K562 (cell line): ENCODE measurements around the gene ANO9. TPM values are rescaled to one million over a fixed set of nuclear protein-coding genes. Genes with fewer than 3 reads are reported as not detected.

Experiments
- ATAC-seq: fragments of 200-7000 bp; cut with Tn5 transposase; 3 replicates; pipeline ENCODE4 v1.9.1; 2020; ENCODE audit warnings: moderate library complexity
- BruUV-seq: library from RNA; stranded (reverse); fragments of 400-500 nt; replicated peaks from 2 replicates; lab custom pipeline; 2021; lab: Mats Ljungman, UMichigan
- CTCF ChIA-PET: fragments of 300-600 bp; formaldehyde crosslinking; extraction: SDS; loops from one replicate; lab custom pipeline; 2021; ENCODE audit warnings: low intra/inter-chr PET ratio; lab: Yijun Ruan, JAX
- POLR2A ChIA-PET: fragments of 300-600, 350-650 bp; sonication (Branson Sonifier 250); formaldehyde crosslinking; extraction: SDS; loops from one replicate; lab custom pipeline; 2021; ENCODE audit warnings: antibody characterized with exemption, inconsistent platforms; lab: Yijun Ruan, JAX
- DNase-seq, 4 experiments: peaks; one replicate each; pipeline versions ENCODE4 v3.0.0 to v3.0.0-alpha.2; 2011 to 2018; ENCODE audit warnings: low spot score in 3 of 4, mixed read lengths in 3 of 4; ENCODE audit errors: extremely low read depth in 1 of 4
- FAIRE-seq: peaks from 2 replicates; lab custom pipeline; 2011; peaks lifted over from hg19 to GRCh38; lab: Jason Lieb, UNC
- H2AFZ ChIP-seq: 2 replicates; pipeline ENCODE4 v1.6.0; 2011; ENCODE audit warnings: low read depth, low read length, control low read depth, inconsistent platforms
- H3K27ac ChIP-seq: fragments of 200-600 bp; 3 replicates; pipeline ENCODE4 v1.8.0; 2011; ENCODE audit warnings: low read depth, mild to moderate bottlenecking, control low read depth, inconsistent platforms, low read length, moderate library complexity, mixed read lengths; ENCODE audit errors: extremely low read depth
- H3K27me3 ChIP-seq, 2 experiments: fragments of 300-600 bp in 1 of 2; 2 replicates in 1 of 2; 3 replicates in 1 of 2; pipeline versions ENCODE4 v1.6.0 to v1.8.0; 2011; ENCODE audit warnings: inconsistent platforms in 2 of 2, low read length in 2 of 2, mild to moderate bottlenecking in 1 of 2, mixed read lengths in 1 of 2, moderate library complexity in 1 of 2; ENCODE audit not compliant: control insufficient read depth in 2 of 2, insufficient read depth in 2 of 2
- H3K36me3 ChIP-seq: fragments of 300-600 bp; 3 replicates; pipeline ENCODE4 v1.8.0; 2011; ENCODE audit warnings: mild to moderate bottlenecking, low read length, inconsistent platforms; ENCODE audit not compliant: control insufficient read depth, insufficient read depth
- H3K4me1 ChIP-seq, 2 experiments: fragments of 200-600 bp in 1 of 2; replicated peaks in 1 of 2; 2 replicates in 1 of 2; 3 replicates in 1 of 2; pipeline versions ENCODE4 v1.5.1 to v1.8.0; 2011; ENCODE audit warnings: inconsistent platforms in 2 of 2, low read length in 2 of 2, mild to moderate bottlenecking in 1 of 2, mixed read lengths in 1 of 2, moderate library complexity in 1 of 2; ENCODE audit not compliant: control insufficient read depth in 2 of 2, insufficient read depth in 2 of 2
- H3K4me2 ChIP-seq: 2 replicates; pipeline ENCODE4 v1.6.1; 2011; ENCODE audit warnings: low read length, control low read depth, inconsistent platforms, mixed read lengths; ENCODE audit not compliant: insufficient read depth
- H3K4me3 ChIP-seq: fragments of 200-600 bp; sonication (generic), shearing (Covaris generic); 2 replicates; pipeline ENCODE4 v1.5.1; 2016; ENCODE audit warnings: control low read depth, inconsistent platforms
- H3K79me2 ChIP-seq: fragments of 200-600 bp; 3 replicates; pipeline ENCODE4 v1.8.0; 2011; ENCODE audit warnings: low read length, inconsistent platforms; ENCODE audit not compliant: control insufficient read depth, insufficient read depth
- H3K9ac ChIP-seq, 2 experiments: 2 replicates each; pipeline versions ENCODE4 v1.6.0 to v1.6.1; 2011; ENCODE audit warnings: low read depth in 2 of 2, low read length in 2 of 2, control low read depth in 1 of 2, inconsistent platforms in 1 of 2, mild to moderate bottlenecking in 1 of 2, mixed read lengths in 1 of 2; ENCODE audit not compliant: insufficient read depth in 1 of 2
- H3K9me1 ChIP-seq: one replicate; pipeline ENCODE4 v1.6.0; 2011; ENCODE audit warnings: inconsistent platforms, mild to moderate bottlenecking, low read length, moderate library complexity; ENCODE audit not compliant: control insufficient read depth, insufficient read depth
- H3K9me3 ChIP-seq: replicated peaks from 2 replicates; pipeline ENCODE4 v1.5.1; 2011; ENCODE audit warnings: low read depth, low read length, inconsistent platforms; ENCODE audit not compliant: control insufficient read depth, insufficient read depth
- H4K20me1 ChIP-seq: replicated peaks from 2 replicates; pipeline ENCODE4 v1.6.1; 2011; ENCODE audit warnings: low read length, inconsistent platforms, mixed read lengths; ENCODE audit not compliant: control insufficient read depth, insufficient read depth
- E2F3 ChIP-seq: fragments of 250-450 bp; sonication (Bioruptor Pico); IDR thresholded peaks from 2 replicates; pipeline ENCODE4 v1.4.0; 2020; ENCODE audit warnings: mild to moderate bottlenecking
- KLF1 ChIP-seq: fragments of 450-650 bp; IDR thresholded peaks from 2 replicates; pipeline ENCODE4 v1.6.1; 2016; ENCODE audit warnings: missing genetic modification characterization, missing compliant biosample characterization
- MEF2D ChIP-seq: conservative IDR thresholded peaks from 2 replicates; pipeline ENCODE4 v1.6.1; 2016; ENCODE audit warnings: low read depth, missing genetic modification characterization, missing compliant biosample characterization
- NEUROD1 ChIP-seq: fragments of 150-350 bp; IDR thresholded peaks from 2 replicates; pipeline ENCODE4 v1.6.1; 2014; ENCODE audit warnings: borderline replicate concordance, low read length, low read depth; ENCODE audit not compliant: partially characterized antibody
- SMAD3 ChIP-seq: fragments of 450-650 bp; formaldehyde crosslinking; conservative IDR thresholded peaks from 2 replicates; pipeline ENCODE4 v1.4.0; 2020; ENCODE audit warnings: mild to moderate bottlenecking
- SMARCA4 ChIP-seq: fragments of 450-650 bp; IDR thresholded peaks from 2 replicates; pipeline ENCODE4 v1.6.1; 2016
- ZBTB43 ChIP-seq: sonication (generic); formaldehyde crosslinking; IDR thresholded peaks from 2 replicates; pipeline ENCODE4 v1.8.0; 2023; ENCODE audit warnings: mild to moderate bottlenecking, missing genetic modification reagents
- ZBTB49 ChIP-seq: sonication (generic); formaldehyde crosslinking; IDR thresholded peaks from 2 replicates; pipeline ENCODE4 v1.8.0; 2022; ENCODE audit warnings: missing genetic modification reagents, mild to moderate bottlenecking, borderline replicate concordance
- ZBTB5 ChIP-seq: fragments of 450-650 bp; IDR thresholded peaks from 2 replicates; pipeline ENCODE4 v1.6.1; 2017; ENCODE audit warnings: antibody characterized with exemption
- ZNF347 ChIP-seq: fragments of 450-650 bp; formaldehyde crosslinking; IDR thresholded peaks from 2 replicates; pipeline ENCODE4 v1.4.0; 2020; ENCODE audit warnings: low read depth, mild to moderate bottlenecking, moderate library complexity
- ZNF511 ChIP-seq: sonication (generic); formaldehyde crosslinking; IDR thresholded peaks from 2 replicates; pipeline ENCODE4 v1.8.0; 2022; ENCODE audit warnings: mild to moderate bottlenecking, missing genetic modification reagents
- ZNF696 ChIP-seq: fragments of 250-450 bp; sonication (Bioruptor Pico); conservative IDR thresholded peaks from 2 replicates; pipeline ENCODE4 v1.4.0; 2020; ENCODE audit warnings: mild to moderate bottlenecking, moderate library complexity
- ZNF780A ChIP-seq: fragments of 250-450 bp; sonication (Bioruptor Pico); IDR thresholded peaks from 2 replicates; pipeline ENCODE4 v1.5.0; 2021; ENCODE audit warnings: mild to moderate bottlenecking
- WGBS: fragments of 100-300 bp; shearing (Covaris generic); methylation state at CpG from one replicate; pipeline ENCODE4 v1.1.6; 2016; ENCODE audit warnings: low coverage, mixed read lengths; ENCODE audit not compliant: insufficient coverage; ENCODE audit errors: missing lambda C conversion rate; 5-methylcytosine and 5-hydroxymethylcytosine counted together
- in situ Hi-C: fragments of 300-500 bp; cut with MboI; formaldehyde crosslinking; loops from 4 replicates; pipeline ENCODE4 v1.15.0; 2018; ENCODE audit warnings: inconsistent platforms, mixed read lengths
- intact Hi-C: fragments of 100-400 bp; cut with micrococcal nuclease; formaldehyde crosslinking; loops from 2 replicates; pipeline ENCODE4 v1.14.2; 2022
- polyA plus RNA-seq, 8 experiments: library from polyadenylated mRNA; depleted of rRNA in 4 of 8; stranded (reverse) in 5 of 8; unstranded in 3 of 8; fragments of >200 nt; fragmentation: Nextera tagmentation in 2 of 8; fragmentation: Illumina TruSeq in 1 of 8; extraction: Ambion mirVana in 2 of 8; extraction: Trizol in 1 of 8; gene quantifications; 2 replicates each; pipeline versions ENCODE4 v1.2.1 to v1.2.3, GENCODE V29; 2011 to 2014; ENCODE audit warnings: inconsistent platforms in 1 of 8, missing spikeins in 1 of 8
- total RNA-seq, 7 experiments: library from RNA; depleted of rRNA in 6 of 7; stranded (reverse); fragments of >200 nt in 6 of 7; fragmentation: Illumina TruSeq in 2 of 7; extraction: Trizol in 2 of 7; gene quantifications; 2 replicates each; pipeline versions ENCODE4 v1.2.1 to v1.2.3, GENCODE V29; 2011 to 2021; ENCODE audit warnings: low replicate concordance in 1 of 7

ANO9 gene
- total and polyA plus RNA-seq, 9 of the 15 experiments (the other 6 are each of a cell fraction or from before 2014, with no cell fraction given): 0.20 to 14.5 (median 4.5) TPM

GRCh38 chr11:488579-488978 lies 46.8 kb upstream of the ANO9 start (continued):
- TF ChIP-seq SMARCA4 (no peak), ZBTB43 (no peak), SMAD3 (CRISPR knock-in tag) (no peak)
- TF ChIP-seq, all 486 proteins: peak for 0

- in situ Hi-C loops (no loop called here), intact Hi-C loops (no loop called here)
- no peak for ATAC-seq
- no peak overlapping the region; a peak in 1 of 4 replicates for H3K9ac ChIP-seq
- BruUV-seq: no TSS peak
- no peaks in the 10 kb centered on the region for H4K20me1 ChIP-seq
- WGBS: 97% methylated on average over 17 of the region's 25 CpGs
- no peaks in the 10 kb centered on the region for H3K9me1 ChIP-seq
- ChIA-PET POLR2A (no interaction called here), CTCF (no interaction called here)
- H3K4me3 ChIP-seq: no peak overlapping the region
- no peak for DNase-seq
- H3K4me2 ChIP-seq: no peak overlapping the region
- no peaks in the 10 kb centered on the region for H3K27me3 ChIP-seq
- H2AFZ ChIP-seq: no peak overlapping the region
- H3K4me1 ChIP-seq: peaks cover 0 to 30% of the 10 kb centered on the region in 2 experiments; a peak in 2 of 5 replicates
- peaks cover 16% of the 10 kb centered on the region for H3K79me2 ChIP-seq
- peaks cover 58% of the 10 kb centered on the region; the same call in 2 of the 3 replicates for H3K36me3 ChIP-seq
- no peak for FAIRE-seq
- peaks cover 6% of the 10 kb centered on the region for H3K9me3 ChIP-seq
- H3K27ac ChIP-seq: no peak overlapping the region
- TF ChIP-seq E2F3 (no peak), NEUROD1 (no peak), ZNF780A (CRISPR knock-in tag) (no peak), MEF2D (tag) (no peak), ZNF511 (CRISPR knock-in tag) (no peak), ZBTB49 (CRISPR knock-in tag) (no peak), ZNF347 (CRISPR knock-in tag) (no peak), ZBTB5 (no peak), ZNF696 (CRISPR knock-in tag) (no peak), KLF1 (no peak)
Observed at GRCh38 chr11:488062-488461, 46.3 kb upstream of the ANO9 start.
